KOPT-K1 (cell line): ENCODE data around the gene TIMM17A.
"Not testable (repeated sequence)": the region's sequence is repeated elsewhere in the genome, so short reads cannot be mapped to it uniquely, and the experiment has no call there.

Source experiments
- H3K27ac ChIP-seq: fragments of 200-600 bp; sonication (generic); 2 replicates; pipeline ENCODE4 v1.5.1; 2016; ENCODE audit warnings: antibody characterized with exemption, mild to moderate bottlenecking, low read depth, low read length; ENCODE audit not compliant: poor library complexity, severe bottlenecking
- H3K36me3 ChIP-seq: fragments of 200-600 bp; sonication (generic); 2 replicates; pipeline ENCODE4 v1.5.1; 2017; ENCODE audit warnings: antibody characterized with exemption, mild to moderate bottlenecking, low read length, moderate library complexity; ENCODE audit not compliant: insufficient read depth
- H3K9me3 ChIP-seq: fragments of 200-600 bp; sonication (generic); 2 replicates; pipeline ENCODE4 v1.5.1; 2017; ENCODE audit warnings: antibody characterized with exemption, low read length, mild to moderate bottlenecking; ENCODE audit not compliant: insufficient read depth, poor library complexity, severe bottlenecking

The TIMM17A gene

GRCh38 chr1:201930803-201931202, 24.5 kb upstream of the TIMM17A start:
- no peaks in the 10 kb centered on the region for H3K9me3 ChIP-seq
- no peak overlapping the region for H3K27ac ChIP-seq
- H3K36me3 ChIP-seq = no peaks in the 10 kb centered on the region

- no peak overlapping the region for H3K27ac ChIP-seq
- H3K9me3 ChIP-seq = no peaks in the 10 kb centered on the region
- H3K36me3 ChIP-seq = no peaks in the 10 kb centered on the region
Measured at GRCh38 chr1:201933840-201934430, 21.4 kb upstream of the TIMM17A start.

GRCh38 chr1:201937624-201938213, 17.6 kb upstream of the TIMM17A start:
- Histone ChIP-seq H3K36me3 (no peaks in the 10 kb centered on the region), H3K27ac (no peak overlapping the region), H3K9me3 (no peaks in the 10 kb centered on the region)

GRCh38 chr1:201938440-201939035, 16.8 kb upstream of the TIMM17A start:
- Histone ChIP-seq H3K36me3 (no peaks in the 10 kb centered on the region), H3K9me3 (no peaks in the 10 kb centered on the region), H3K27ac (no peak overlapping the region)

GRCh38 chr1:201939148-201939547, 16.2 kb upstream of the TIMM17A start:
- H3K36me3 ChIP-seq = no peaks in the 10 kb centered on the region
- H3K27ac ChIP-seq = no peak overlapping the region

GRCh38 chr1:201939574-201939973, 15.7 kb upstream of the TIMM17A start:
- Histone ChIP-seq H3K36me3 (no peaks in the 10 kb centered on the region), H3K27ac (no peak overlapping the region), H3K9me3 (no peaks in the 10 kb centered on the region)

More at GRCh38 chr1:201939148-201939547, 16.2 kb upstream of the TIMM17A start:
- H3K9me3 ChIP-seq = no peaks in the 10 kb centered on the region

GRCh38 chr1:201940316-201940715, 15.0 kb upstream of the TIMM17A start:
- H3K9me3 ChIP-seq, H3K36me3 ChIP-seq, H3K27ac ChIP-seq: not testable (repeated sequence)

- Histone ChIP-seq H3K9me3 (no peaks in the 10 kb centered on the region), H3K27ac (no peak overlapping the region), H3K36me3 (no peaks in the 10 kb centered on the region)
Measured at GRCh38 chr1:201941420-201942128, 13.7 kb upstream of the TIMM17A start.

- H3K27ac ChIP-seq = no peak overlapping the region
Measured at GRCh38 chr1:201942129-201942495, 13.2 kb upstream of the TIMM17A start.

GRCh38 chr1:201944002-201944401, 11.3 kb upstream of the TIMM17A start:
- no peaks in the 10 kb centered on the region for H3K36me3 ChIP-seq
- no peaks in the 10 kb centered on the region for H3K9me3 ChIP-seq
- no peak overlapping the region for H3K27ac ChIP-seq

More at GRCh38 chr1:201942129-201942495, 13.2 kb upstream of the TIMM17A start:
- Histone ChIP-seq H3K36me3 (no peaks in the 10 kb centered on the region), H3K9me3 (no peaks in the 10 kb centered on the region)

- H3K27ac ChIP-seq = no peak overlapping the region
- no peaks in the 10 kb centered on the region for H3K36me3 ChIP-seq
- no peaks in the 10 kb centered on the region for H3K9me3 ChIP-seq
Measured at GRCh38 chr1:201944639-201945038, 10.7 kb upstream of the TIMM17A start.

GRCh38 chr1:201945157-201945556, 10.1 kb upstream of the TIMM17A start:
- no peaks in the 10 kb centered on the region for H3K36me3 ChIP-seq
- no peak overlapping the region for H3K27ac ChIP-seq
- no peaks in the 10 kb centered on the region for H3K9me3 ChIP-seq

GRCh38 chr1:201945863-201946223, 9.5 kb upstream of the TIMM17A start:
- no peak overlapping the region for H3K27ac ChIP-seq
- H3K36me3 ChIP-seq = no peaks in the 10 kb centered on the region
- no peaks in the 10 kb centered on the region for H3K9me3 ChIP-seq

- Histone ChIP-seq H3K9me3 (no peaks in the 10 kb centered on the region), H3K36me3 (no peaks in the 10 kb centered on the region), H3K27ac (no peak within 1 kb of the TSS)
Measured at GRCh38 chr1:201946224-201946908, 8.9 kb upstream of the TIMM17A start, which contains the start of gene LMOD1. Gene LMOD1, minus strand, starts transcription at chr1:201946548. Its CDS starts 208 bp downstream, at chr1:201946340.

- H3K27ac ChIP-seq = no peak overlapping the region
- H3K36me3 ChIP-seq = no peaks in the 10 kb centered on the region
- no peaks in the 10 kb centered on the region for H3K9me3 ChIP-seq
Measured at GRCh38 chr1:201947697-201948008, 7.7 kb upstream of the TIMM17A start.
